ENCODE data around the gene WDR1.

The WDR1 gene

GRCh38 chr4:10056334-10057022 lies 60.1 kb downstream of the WDR1 start:
- H3K4me3 ChIP-seq (ENCODE audit: low read depth in 1 of 2, low read length in 1 of 2), result no peak overlapping the region
- no peak overlapping the region for H3K27ac ChIP-seq
- no peaks in the 10 kb centered on the region for H3K9me3 ChIP-seq
- H3K36me3 ChIP-seq, result peaks cover 29% of the 10 kb centered on the region
- H3K4me1 ChIP-seq (ENCODE audit: control insufficient read depth in 1 of 2, insufficient read depth in 1 of 2, low read depth in 1 of 2, low read length in 1 of 2), result no peaks in the 10 kb centered on the region
- TF ChIP-seq CTCF (IDR thresholded peaks at IDR 0.05), result no peak
- H3K27me3 ChIP-seq, result no peaks in the 10 kb centered on the region

- Histone ChIP-seq H3K9me3 (no peaks in the 10 kb centered on the region), H3K4me3 (ENCODE audit: low read depth in 1 of 2, low read length in 1 of 2) (no peak overlapping the region), H3K36me3 (peaks cover 23% of the 10 kb centered on the region), H3K4me1 (ENCODE audit: control insufficient read depth in 1 of 2, insufficient read depth in 1 of 2, low read depth in 1 of 2, low read length in 1 of 2) (peaks cover 0 to under 1% of the 10 kb centered on the region in 2 experiments), H3K27me3 (peaks cover under 1% of the 10 kb centered on the region), H3K27ac (no peak overlapping the region)
- no peak for TF ChIP-seq CTCF (IDR thresholded peaks at IDR 0.05)
Observed at GRCh38 chr4:10055871-10056270, 60.7 kb downstream of the WDR1 start.

- H3K36me3 ChIP-seq, result peaks cover 20% of the 10 kb centered on the region
- H3K4me1 ChIP-seq (ENCODE audit: control insufficient read depth in 1 of 2, insufficient read depth in 1 of 2, low read depth in 1 of 2, low read length in 1 of 2), result peaks cover 0 to 4% of the 10 kb centered on the region in 2 experiments
- no peaks in the 10 kb centered on the region for H3K9me3 ChIP-seq
- no peak overlapping the region for H3K27ac ChIP-seq
- TF ChIP-seq CTCF (IDR thresholded peaks at IDR 0.05), result no peak
- no peak overlapping the region for H3K4me3 ChIP-seq (ENCODE audit: low read depth in 1 of 2, low read length in 1 of 2)
- H3K27me3 ChIP-seq, result peaks cover 10% of the 10 kb centered on the region
Observed at GRCh38 chr4:10054571-10055041, 62.0 kb downstream of the WDR1 start.

DNA sequence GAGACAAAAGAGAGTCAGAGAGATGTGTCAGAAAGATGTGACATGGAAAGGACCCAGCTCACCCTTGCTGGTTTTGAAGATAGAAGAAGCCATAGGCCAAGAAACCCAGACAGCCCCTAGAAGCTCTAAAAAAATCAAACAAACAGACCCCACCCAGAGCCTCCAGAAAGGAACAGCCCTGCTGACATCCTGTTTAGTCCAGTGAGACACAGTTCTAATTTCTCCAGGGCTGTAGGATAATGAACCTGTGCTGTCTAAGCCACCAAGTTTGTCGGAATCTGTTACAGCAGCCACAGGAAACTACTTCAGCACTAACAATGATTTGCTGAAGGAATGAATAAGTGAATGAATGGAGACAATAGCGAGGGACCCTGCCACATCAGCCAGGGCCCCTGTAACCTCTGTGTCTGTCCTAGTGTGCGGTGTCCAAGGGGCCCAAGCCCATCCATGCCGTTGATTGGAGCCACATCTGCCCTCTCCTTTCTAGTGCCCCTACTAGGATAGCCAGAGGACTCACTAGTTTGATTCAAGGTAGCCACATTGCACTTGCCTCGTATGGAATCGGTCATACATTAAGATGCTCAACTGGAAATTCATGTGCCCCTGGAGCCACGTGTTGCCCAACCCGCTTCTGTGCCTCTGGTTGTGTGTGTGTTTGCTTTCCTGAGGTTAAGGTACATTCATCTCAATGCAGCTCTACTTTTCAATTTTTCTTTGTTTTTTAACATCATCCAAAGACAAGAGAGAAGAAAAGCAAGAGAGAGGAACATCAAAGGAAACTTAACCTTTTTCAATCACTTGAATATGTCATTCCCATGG lies 62.8 kb downstream of the WDR1 start:
- H3K36me3 ChIP-seq, result peaks cover 20% of the 10 kb centered on the region
- peaks cover 10% of the 10 kb centered on the region for H3K27me3 ChIP-seq
- no peak overlapping the region for H3K27ac ChIP-seq
- H3K4me3 ChIP-seq (ENCODE audit: low read depth in 1 of 2, low read length in 1 of 2), result no peak overlapping the region
- no peaks in the 10 kb centered on the region for H3K9me3 ChIP-seq
- no peak for TF ChIP-seq CTCF (IDR thresholded peaks at IDR 0.05)
- peaks cover 4 to 10% of the 10 kb centered on the region in 2 experiments for H3K4me1 ChIP-seq (ENCODE audit: control insufficient read depth in 1 of 2, insufficient read depth in 1 of 2, low read depth in 1 of 2, low read length in 1 of 2)

DNA sequence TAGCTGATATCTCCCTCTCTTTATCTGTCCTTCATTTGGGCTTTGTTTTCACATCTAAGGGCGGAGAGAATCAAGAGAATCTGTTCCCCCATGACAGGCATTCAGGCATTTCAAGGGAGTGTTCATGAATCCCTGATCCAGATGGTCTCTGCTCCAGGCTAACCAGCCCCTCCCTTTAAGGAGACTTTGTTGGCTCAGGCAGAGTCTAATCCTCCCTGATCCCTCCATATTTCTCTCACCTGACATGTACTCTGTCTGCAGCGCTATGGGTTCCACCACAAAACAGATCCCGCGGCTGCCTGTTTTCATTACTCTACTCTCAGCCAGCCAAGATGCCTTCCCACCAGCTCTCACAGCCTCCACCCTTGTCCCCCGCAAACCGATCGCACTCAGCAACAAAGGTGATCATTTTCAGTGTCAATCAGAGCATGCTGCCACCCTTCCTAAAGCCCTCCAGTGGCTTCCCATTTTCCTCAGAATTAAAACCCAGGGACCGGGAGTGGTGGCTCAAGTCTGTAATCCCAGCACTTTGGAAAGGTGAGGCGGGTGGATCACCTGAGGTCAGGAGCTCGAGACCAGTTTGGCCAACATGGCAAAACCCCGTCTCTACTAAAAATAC lies 65.0 kb downstream of the WDR1 start:
- peaks cover 10% of the 10 kb centered on the region for H3K27me3 ChIP-seq
- TF ChIP-seq CTCF (IDR thresholded peaks at IDR 0.05), result no peak
- H3K4me3 ChIP-seq (ENCODE audit: low read depth in 1 of 2, low read length in 1 of 2), result no peak overlapping the region
- peaks cover 7% of the 10 kb centered on the region for H3K36me3 ChIP-seq
- H3K4me1 ChIP-seq (ENCODE audit: control insufficient read depth in 1 of 2, insufficient read depth in 1 of 2, low read depth in 1 of 2, low read length in 1 of 2), result peaks cover 25 to 32% of the 10 kb centered on the region in 2 experiments
- no peaks in the 10 kb centered on the region for H3K9me3 ChIP-seq
- no peak overlapping the region for H3K27ac ChIP-seq
